Central memory CD8-positive, alpha-beta T cell (primary cell): ENCODE measurements around the gene ASTN1.

Source experiments
- ATAC-seq: fragments of 150-1000 bp; cut with Tn5 transposase; replicated peaks from 2 replicates; pipeline ENCODE4 v1.10.0; 2022; ENCODE audit warnings: mild to moderate bottlenecking, moderate FRiP score, moderate number of reproducible peaks; ENCODE audit not compliant: poor library complexity, severe bottlenecking; ENCODE audit errors: extremely low read depth
- DNase-seq, 2 donors: peaks; one replicate each; pipeline ENCODE4 v3.0.0; 2021; ENCODE audit warnings: low spot score in 2 of 2
- H3K27ac Mint-ChIP-seq: one replicate; pipeline ENCODE4 v1.8.0; 2022; ENCODE audit warnings: low read depth, mild to moderate bottlenecking, moderate library complexity, mixed read lengths
- H3K27me3 Mint-ChIP-seq: one replicate; pipeline ENCODE4 v1.8.0; 2022; ENCODE audit warnings: mixed read lengths
- H3K36me3 Mint-ChIP-seq: one replicate; pipeline ENCODE4 v1.8.0; 2022; ENCODE audit warnings: mild to moderate bottlenecking, moderate library complexity, mixed read lengths; ENCODE audit not compliant: insufficient read depth
- H3K4me1 Mint-ChIP-seq: one replicate; pipeline ENCODE4 v1.8.0; 2022; ENCODE audit warnings: mixed read lengths
- H3K4me3 Mint-ChIP-seq: one replicate; pipeline ENCODE4 v1.8.0; 2022; ENCODE audit warnings: mild to moderate bottlenecking, moderate library complexity, mixed read lengths
- H3K9me3 Mint-ChIP-seq: one replicate; pipeline ENCODE4 v1.8.0; 2022; ENCODE audit warnings: mixed read lengths

Gene ASTN1

DNA sequence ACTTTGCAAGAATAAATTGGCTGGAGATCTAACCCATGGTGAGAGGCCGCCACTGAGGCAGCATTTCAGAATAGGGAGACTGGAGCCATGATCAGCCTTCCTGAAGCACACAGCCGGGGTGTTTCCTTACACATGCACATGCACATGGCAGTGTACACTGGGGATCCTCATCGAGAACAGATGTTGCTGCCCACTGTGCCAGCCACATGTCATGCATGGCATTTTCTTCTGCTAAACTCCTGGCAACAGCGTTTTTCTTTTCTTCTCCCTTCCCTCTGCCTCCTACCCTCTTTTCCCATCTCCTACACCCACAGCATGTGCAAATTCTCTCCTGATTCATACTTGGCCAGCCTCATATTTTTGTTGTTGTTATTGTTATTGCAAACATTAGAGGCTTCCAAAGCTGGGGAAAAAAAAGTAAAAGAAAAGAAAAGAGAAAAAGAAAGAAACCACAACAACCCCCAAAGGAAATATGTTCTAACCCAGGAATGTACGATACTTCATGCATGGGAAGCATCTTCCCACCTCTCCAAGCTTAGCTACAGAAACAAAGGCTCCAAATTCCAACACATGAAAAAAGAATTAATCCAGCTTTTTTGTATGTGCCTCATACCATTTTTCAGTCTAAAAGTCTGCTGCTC is 344.0 kb downstream of the ASTN1 start:
- DNase-seq (no peak), ATAC-seq (no peak)
- Mint-ChIP-seq H3K27me3 (no peaks in the 10 kb centered on the region), H3K27ac (no peak overlapping the region), H3K4me3 (no peak overlapping the region), H3K36me3 (no peaks in the 10 kb centered on the region), H3K4me1 (no peaks in the 10 kb centered on the region), H3K9me3 (peaks cover 10% of the 10 kb centered on the region)

DNA sequence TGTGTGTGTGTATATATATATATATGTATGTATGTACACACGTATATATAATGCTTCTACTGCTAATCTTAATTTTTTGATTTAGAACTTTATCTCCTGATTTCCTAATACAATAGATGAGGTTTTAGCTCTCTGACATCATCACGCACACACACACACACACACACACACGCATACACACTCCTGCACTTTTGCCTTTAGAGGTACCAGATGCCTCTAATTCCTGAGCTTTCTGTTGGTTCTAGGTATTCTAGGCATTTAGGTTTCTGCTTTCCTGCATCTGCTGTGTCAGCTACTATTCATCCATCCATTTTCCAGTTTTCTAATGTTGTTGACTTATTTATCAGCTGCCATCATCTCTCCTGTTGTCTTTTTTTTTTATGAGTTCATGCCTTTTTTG is 348.3 kb downstream of the ASTN1 start:
- Mint-ChIP-seq H3K36me3 (no peaks in the 10 kb centered on the region), H3K4me1 (no peaks in the 10 kb centered on the region), H3K4me3 (no peak overlapping the region), H3K9me3 (peaks cover 17% of the 10 kb centered on the region), H3K27me3 (no peaks in the 10 kb centered on the region), H3K27ac (no peak overlapping the region)
- no peak for DNase-seq
- no peak for ATAC-seq

DNA sequence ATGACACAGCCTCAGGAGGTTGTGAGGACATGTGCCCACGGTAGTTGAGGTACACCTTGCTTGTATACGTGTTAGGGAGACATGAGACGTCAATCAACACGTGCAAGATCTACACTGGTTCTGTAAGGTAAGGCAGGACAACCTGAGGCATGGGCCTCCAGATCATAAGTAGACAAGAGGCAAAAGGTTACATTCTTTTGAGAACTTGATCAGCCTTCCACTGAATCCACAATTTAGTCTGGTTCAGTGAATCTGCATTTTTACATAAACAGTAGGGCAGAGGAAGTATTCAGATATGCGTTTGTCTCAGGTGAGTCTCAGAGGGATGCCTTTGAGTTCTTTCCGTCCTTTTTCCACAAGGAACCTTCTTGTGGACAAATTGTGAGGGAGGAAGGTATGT is 348.9 kb downstream of the ASTN1 start:
- Mint-ChIP-seq H3K27ac (no peak overlapping the region), H3K27me3 (no peaks in the 10 kb centered on the region), H3K9me3 (peaks cover 15% of the 10 kb centered on the region), H3K4me3 (no peak overlapping the region), H3K36me3 (no peaks in the 10 kb centered on the region), H3K4me1 (no peaks in the 10 kb centered on the region)
- ATAC-seq (no peak), DNase-seq (no peak)

DNA sequence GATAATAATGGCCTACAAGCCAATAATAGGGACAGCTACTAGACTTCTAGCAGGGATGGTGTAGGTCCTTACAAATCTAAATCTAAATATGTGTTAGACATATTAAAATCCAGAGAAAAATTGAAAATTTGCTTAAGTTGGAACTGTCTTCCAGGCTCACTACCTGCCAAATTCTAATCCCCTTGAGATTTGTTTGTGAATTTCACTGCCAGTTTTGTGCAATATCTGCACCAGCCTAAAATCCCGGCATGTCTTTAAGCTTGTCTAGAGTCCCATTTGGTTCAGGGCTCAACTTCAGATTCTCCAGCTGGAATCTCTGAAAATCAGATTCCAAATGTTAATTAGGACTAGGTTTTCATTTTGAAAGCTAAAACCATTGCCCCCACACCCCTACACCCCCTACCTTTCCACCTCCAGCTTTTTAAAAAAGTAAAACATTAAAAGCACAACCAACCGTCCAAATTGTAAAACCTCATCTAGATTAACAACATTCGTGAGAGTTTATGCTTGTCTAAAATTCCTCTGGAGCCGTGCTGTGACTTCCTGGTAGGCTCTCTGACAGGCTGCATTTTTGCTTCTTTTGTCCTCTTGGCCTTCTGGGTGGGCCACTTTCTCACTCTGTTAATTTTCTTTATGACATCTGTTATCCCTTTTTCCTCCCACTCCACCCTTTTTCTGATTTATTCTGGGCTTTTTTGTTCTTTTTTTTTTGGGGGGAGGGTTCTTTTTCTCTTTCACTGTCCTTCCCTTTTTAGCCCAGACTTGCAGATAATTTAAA is 352.8 kb downstream of the ASTN1 start:
- no peaks in the 10 kb centered on the region for H3K36me3 Mint-ChIP-seq
- H3K27ac Mint-ChIP-seq, result no peak overlapping the region
- no peaks in the 10 kb centered on the region for H3K4me1 Mint-ChIP-seq
- H3K9me3 Mint-ChIP-seq, result peaks cover 12% of the 10 kb centered on the region
- no peak for DNase-seq
- H3K27me3 Mint-ChIP-seq, result no peaks in the 10 kb centered on the region
- no peak overlapping the region for H3K4me3 Mint-ChIP-seq
- no peak for ATAC-seq

GRCh38 chr1:176809292-176809691 is 355.2 kb downstream of the ASTN1 start:
- Mint-ChIP-seq H3K36me3 (no peaks in the 10 kb centered on the region), H3K9me3 (peaks cover 6% of the 10 kb centered on the region), H3K27ac (no peak overlapping the region), H3K27me3 (no peaks in the 10 kb centered on the region), H3K4me3 (no peak overlapping the region), H3K4me1 (no peaks in the 10 kb centered on the region)
- ATAC-seq (no peak), DNase-seq (no peak)
